H54 (cell line): ENCODE measurements around the gene SIK2.

Source experiments
- DNase-seq: peaks from one replicate; pipeline ENCODE4 v3.0.0; 2011; ENCODE audit warnings: low spot score, mixed read lengths; ENCODE audit not compliant: insufficient read length
- FAIRE-seq: peaks from 3 replicates; lab custom pipeline; 2011; peaks lifted over from hg19 to GRCh38; lab: Jason Lieb, UNC
- POLR2A ChIP-seq: IDR thresholded peaks from 2 replicates; pipeline ENCODE4 v1.6.1; 2011; ENCODE audit warnings: low read depth, mild to moderate bottlenecking, low read length

Gene SIK2

GRCh38 chr11:111591187-111591960 lies 10.9 kb upstream of the SIK2 start:
- FAIRE-seq (no peak), DNase-seq (no peak)
- TF ChIP-seq POLR2A, result no peak

GRCh38 chr11:111592491-111592890 lies 9.8 kb upstream of the SIK2 start:
- DNase-seq (no peak), FAIRE-seq (no peak)
- TF ChIP-seq POLR2A, result no peak

GRCh38 chr11:111596319-111596718 lies 5.9 kb upstream of the SIK2 start:
- DNase-seq (no peak), FAIRE-seq (no peak)
- no peak for TF ChIP-seq POLR2A

- FAIRE-seq (no peak), DNase-seq (no peak)
- no peak for TF ChIP-seq POLR2A
These were observed 4.1 kb upstream of the SIK2 start for GRCh38 chr11:111598148-111598547.

GRCh38 chr11:111598559-111598958 lies 3.7 kb upstream of the SIK2 start:
- DNase-seq (no peak), FAIRE-seq (no peak)
- no peak for TF ChIP-seq POLR2A

GRCh38 chr11:111601636-111601978 lies 642 bp upstream of the SIK2 start:
- TF ChIP-seq POLR2A, result no peak
- FAIRE-seq (no peak), DNase-seq (no peak)

GRCh38 chr11:111602865-111603610 lies 789 bp downstream of the SIK2 start:
- TF ChIP-seq POLR2A, result no peak
- DNase-seq (no peak), FAIRE-seq (peak; percentile 15)

GRCh38 chr11:111603611-111604130 lies 1.4 kb downstream of the SIK2 start:
- no peak for TF ChIP-seq POLR2A
- FAIRE-seq, result no peak
- DNase-seq, result no peak

GRCh38 chr11:111604392-111605009 lies 2.3 kb downstream of the SIK2 start:
- FAIRE-seq (no peak), DNase-seq (no peak)
- TF ChIP-seq POLR2A, result no peak

- DNase-seq (no peak), FAIRE-seq (no peak)
- TF ChIP-seq POLR2A, result no peak
These were observed 3.4 kb downstream of the SIK2 start for GRCh38 chr11:111605681-111606080.

GRCh38 chr11:111606986-111607385 lies 4.7 kb downstream of the SIK2 start:
- no peak for FAIRE-seq
- DNase-seq, result no peak
- TF ChIP-seq POLR2A, result no peak

GRCh38 chr11:111607751-111608150 lies 5.5 kb downstream of the SIK2 start:
- no peak for TF ChIP-seq POLR2A
- DNase-seq, result no peak
- no peak for FAIRE-seq

- TF ChIP-seq POLR2A, result no peak
- DNase-seq (no peak), FAIRE-seq (no peak)
These were observed 10.0 kb downstream of the SIK2 start for GRCh38 chr11:111612224-111612623.

- TF ChIP-seq POLR2A, result no peak
- no peak for DNase-seq
- no peak for FAIRE-seq
These were observed 15.0 kb downstream of the SIK2 start for GRCh38 chr11:111617286-111617685.
